Nephron (organoid): ENCODE measurements around the gene MEAF6.

Experiments used
- H3K27ac Mint-ChIP-seq, 3 experiments: 2 replicates each; pipeline ENCODE4 v1.8.0; 2020; ENCODE audit warnings: mixed read lengths in 3 of 3, mild to moderate bottlenecking in 2 of 3, moderate library complexity in 1 of 3
- H3K27me3 Mint-ChIP-seq: 2 replicates; pipeline ENCODE4 v1.8.0; 2021; ENCODE audit warnings: low read depth, mild to moderate bottlenecking, moderate library complexity, mixed read lengths
- H3K36me3 Mint-ChIP-seq: 2 replicates; pipeline ENCODE4 v1.8.0; 2020; ENCODE audit warnings: low read depth, mixed read lengths
- H3K4me1 Mint-ChIP-seq: 2 replicates; pipeline ENCODE4 v1.8.0; 2020; ENCODE audit warnings: mixed read lengths
- H3K4me3 Mint-ChIP-seq, 3 experiments: 2 replicates each; pipeline ENCODE4 v1.8.0; 2020; ENCODE audit warnings: mild to moderate bottlenecking in 3 of 3, mixed read lengths in 3 of 3, moderate library complexity in 2 of 3
- H3K9me3 Mint-ChIP-seq: 2 replicates; pipeline ENCODE4 v1.8.0; 2020; ENCODE audit warnings: mixed read lengths
- CTCF ChIP-seq, 3 experiments: fragments of 200-600 bp; sonication (generic); IDR thresholded peaks; one replicate each; pipeline ENCODE4 v1.5.0; 2021; ENCODE audit warnings: antibody characterized with exemption in 3 of 3; ENCODE audit not compliant: unreplicated experiment in 3 of 3

MEAF6 gene

GRCh38 chr1:37476460-37477197 lies 37.9 kb downstream of the MEAF6 start:
- Mint-ChIP-seq H3K4me3 (peak overlapping the region; percentile 74 to 84 (median 75)), H3K36me3 (peaks cover 4% of the 10 kb centered on the region), H3K27ac (peak overlapping the region in 2 of 3 experiments; percentile 55 to 70)

GRCh38 chr1:37476087-37476452 lies 38.5 kb downstream of the MEAF6 start:
- H3K4me3 Mint-ChIP-seq: peak overlapping the region; percentile 47 to 74 (median 67)
- no peak for TF ChIP-seq CTCF (IDR thresholded peaks at IDR 0.05; ENCODE audit: unreplicated experiment in 3 of 3)
- H3K4me1 Mint-ChIP-seq: peaks cover 44% of the 10 kb centered on the region
- peaks cover 28% of the 10 kb centered on the region for H3K27me3 Mint-ChIP-seq
- no peaks in the 10 kb centered on the region for H3K36me3 Mint-ChIP-seq
- no peaks in the 10 kb centered on the region for H3K9me3 Mint-ChIP-seq
- H3K27ac Mint-ChIP-seq: no peak overlapping the region

More at GRCh38 chr1:37476460-37477197, 37.9 kb downstream of the MEAF6 start:
- Mint-ChIP-seq H3K27me3 (peaks cover 24% of the 10 kb centered on the region), H3K4me1 (peaks cover 41% of the 10 kb centered on the region), H3K9me3 (no peaks in the 10 kb centered on the region)
- no peak for TF ChIP-seq CTCF (IDR thresholded peaks at IDR 0.05; ENCODE audit: unreplicated experiment in 3 of 3)

- Mint-ChIP-seq H3K27ac (no peak overlapping the region), H3K4me1 (peaks cover 44% of the 10 kb centered on the region), H3K36me3 (no peaks in the 10 kb centered on the region), H3K9me3 (no peaks in the 10 kb centered on the region), H3K4me3 (peak overlapping the region; percentile 78 to 86 (median 85)), H3K27me3 (peaks cover 31% of the 10 kb centered on the region)
- no peak for TF ChIP-seq CTCF (IDR thresholded peaks at IDR 0.05; ENCODE audit: unreplicated experiment in 3 of 3)
These were observed 39.0 kb downstream of the MEAF6 start for GRCh38 chr1:37475380-37476086.

GRCh38 chr1:37474697-37475379 lies 39.7 kb downstream of the MEAF6 start:
- peaks cover 33% of the 10 kb centered on the region for H3K27me3 Mint-ChIP-seq
- H3K9me3 Mint-ChIP-seq: no peaks in the 10 kb centered on the region
- no peak overlapping the region for H3K27ac Mint-ChIP-seq

GRCh38 chr1:37474046-37474696 lies 40.4 kb downstream of the MEAF6 start, which contains the start of gene ZC3H12A:
TSS of gene ZC3H12A (plus strand) at chr1:37474580. CDS start at chr1:37475497, 917 bp downstream.
- Mint-ChIP-seq H3K27me3 (peaks cover 38% of the 10 kb centered on the region), H3K36me3 (no peaks in the 10 kb centered on the region), H3K4me1 (peaks cover 40% of the 10 kb centered on the region), H3K9me3 (no peaks in the 10 kb centered on the region), H3K27ac (peak within 1 kb of the TSS; percentile 10 to 21 (median 18)), H3K4me3 (peak within 1 kb of the TSS; percentile 78 to 86 (median 85))
- TF ChIP-seq CTCF (IDR thresholded peaks at IDR 0.05; ENCODE audit: unreplicated experiment in 3 of 3): no peak

More at GRCh38 chr1:37474697-37475379, 39.7 kb downstream of the MEAF6 start:
- Mint-ChIP-seq H3K36me3 (no peaks in the 10 kb centered on the region), H3K4me3 (peak overlapping the region; percentile 78 to 86 (median 85)), H3K4me1 (peaks cover 44% of the 10 kb centered on the region)
- no peak for TF ChIP-seq CTCF (IDR thresholded peaks at IDR 0.05; ENCODE audit: unreplicated experiment in 3 of 3)
